K562 (cell line): Measurements from ENCODE around the gene SGTB.

Experiments used
- ARNT ChIP-seq, 2 experiments: fragments of 450-650 bp; IDR thresholded peaks; 2 replicates each; pipeline ENCODE4 v1.6.1; 2016; ENCODE audit warnings: mild to moderate bottlenecking in 1 of 2
- CBX1 ChIP-seq: sonication (generic); IDR thresholded peaks from 2 replicates; pipeline ENCODE4 v1.6.1; 2016; ENCODE audit warnings: antibody characterized with exemption, low read depth, mild to moderate bottlenecking
- CREB1 ChIP-seq, 2 experiments: sonication (generic) in 1 of 2; formaldehyde crosslinking in 1 of 2; IDR thresholded peaks; 2 replicates each; pipeline versions ENCODE4 v1.6.1 to v1.8.0; 2012 to 2022; ENCODE audit warnings: inconsistent platforms in 1 of 2, mild to moderate bottlenecking in 1 of 2, missing genetic modification reagents in 1 of 2, moderate library complexity in 1 of 2
- LEF1 ChIP-seq: fragments of 450-650 bp; IDR thresholded peaks from 2 replicates; pipeline ENCODE4 v1.6.1; 2016; ENCODE audit warnings: mild to moderate bottlenecking
- MYNN ChIP-seq, 2 experiments: sonication (generic); formaldehyde crosslinking in 1 of 2; IDR thresholded peaks; 2 replicates each; pipeline versions ENCODE4 v1.5.0 to v1.6.1; 2016 to 2020; ENCODE audit warnings: antibody characterized with exemption in 1 of 2, missing genetic modification reagents in 1 of 2
- NFE2L1 ChIP-seq: fragments of 450-650 bp; IDR thresholded peaks from 2 replicates; pipeline ENCODE4 v1.6.1; 2016; ENCODE audit warnings: missing genetic modification characterization, low read depth, mild to moderate bottlenecking, missing compliant biosample characterization, moderate library complexity, borderline replicate concordance
- SRSF1 ChIP-seq: fragments of 200-400 bp; formaldehyde crosslinking; IDR thresholded peaks from 2 replicates; pipeline ENCODE4 v1.6.1; 2017; ENCODE audit warnings: mild to moderate bottlenecking, low read depth, low read length, moderate library complexity
- TAF1 ChIP-seq: IDR thresholded peaks from 2 replicates; pipeline ENCODE4 v1.6.1; 2011; ENCODE audit warnings: mild to moderate bottlenecking, low read length, moderate library complexity; ENCODE audit not compliant: insufficient read depth, control insufficient read depth, severe bottlenecking; ENCODE audit errors: extremely low read depth
- ZNF75A ChIP-seq: fragments of 450-650 bp; formaldehyde crosslinking; IDR thresholded peaks from 2 replicates; pipeline ENCODE4 v1.4.0; 2020; ENCODE audit warnings: mild to moderate bottlenecking
- TF ChIP-seq, protein P1 (sequence below), 3 experiments: IDR thresholded peaks in 2 of 3; conservative IDR thresholded peaks in 1 of 3; 2 replicates each; pipeline ENCODE4 v1.5.1; 2011 to 2012; ENCODE audit warnings: low read length in 3 of 3, mild to moderate bottlenecking in 3 of 3, control low read depth in 2 of 3, improper control_type of control experiment in 1 of 3, inconsistent platforms in 1 of 3, low read depth in 1 of 3, mixed read lengths in 1 of 3, moderate library complexity in 1 of 3; ENCODE audit not compliant: insufficient read depth in 2 of 3
- TF ChIP-seq, protein P2 (sequence below): IDR thresholded peaks from 3 replicates; pipeline ENCODE4 v1.6.1; 2011; ENCODE audit warnings: borderline replicate concordance, mild to moderate bottlenecking; ENCODE audit not compliant: insufficient read length, insufficient read depth

DNA sequence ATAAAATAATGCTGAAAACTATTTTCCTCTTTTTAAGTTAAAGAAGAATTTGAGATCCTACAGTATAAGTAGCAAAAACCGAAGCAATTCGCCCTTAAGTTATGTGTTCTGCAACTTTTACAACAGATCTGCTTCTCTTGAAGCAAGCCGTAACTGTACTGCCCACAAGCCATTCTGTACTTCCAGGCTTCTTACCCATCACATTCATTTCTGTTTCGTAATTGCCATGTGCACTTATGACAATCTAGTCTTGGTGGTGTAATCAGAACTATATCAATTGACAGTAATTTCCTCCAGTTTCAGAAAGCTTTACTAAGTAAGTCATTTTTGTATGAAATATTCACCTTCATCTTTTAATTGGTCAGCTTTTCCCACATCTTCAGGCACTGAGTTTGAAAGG lies 13.8 kb downstream of the SGTB start:
- TF ChIP-seq ZNF75A (CRISPR knock-in tag) (no peak), NFE2L1 (no peak), TAF1 (no peak), SRSF1 (no peak), MYNN (IDR thresholded peaks at IDR 0.05) (no peak), MYNN (CRISPR knock-in tag; IDR thresholded peaks at IDR 0.05) (no peak), CBX1 (no peak), LEF1 (no peak), CREB1 (IDR thresholded peaks at IDR 0.05) (no peak), CREB1 (CRISPR knock-in tag; IDR thresholded peaks at IDR 0.05) (no peak), ARNT (IDR thresholded peaks at IDR 0.05) (no peak)
- TF ChIP-seq, protein P1, sequence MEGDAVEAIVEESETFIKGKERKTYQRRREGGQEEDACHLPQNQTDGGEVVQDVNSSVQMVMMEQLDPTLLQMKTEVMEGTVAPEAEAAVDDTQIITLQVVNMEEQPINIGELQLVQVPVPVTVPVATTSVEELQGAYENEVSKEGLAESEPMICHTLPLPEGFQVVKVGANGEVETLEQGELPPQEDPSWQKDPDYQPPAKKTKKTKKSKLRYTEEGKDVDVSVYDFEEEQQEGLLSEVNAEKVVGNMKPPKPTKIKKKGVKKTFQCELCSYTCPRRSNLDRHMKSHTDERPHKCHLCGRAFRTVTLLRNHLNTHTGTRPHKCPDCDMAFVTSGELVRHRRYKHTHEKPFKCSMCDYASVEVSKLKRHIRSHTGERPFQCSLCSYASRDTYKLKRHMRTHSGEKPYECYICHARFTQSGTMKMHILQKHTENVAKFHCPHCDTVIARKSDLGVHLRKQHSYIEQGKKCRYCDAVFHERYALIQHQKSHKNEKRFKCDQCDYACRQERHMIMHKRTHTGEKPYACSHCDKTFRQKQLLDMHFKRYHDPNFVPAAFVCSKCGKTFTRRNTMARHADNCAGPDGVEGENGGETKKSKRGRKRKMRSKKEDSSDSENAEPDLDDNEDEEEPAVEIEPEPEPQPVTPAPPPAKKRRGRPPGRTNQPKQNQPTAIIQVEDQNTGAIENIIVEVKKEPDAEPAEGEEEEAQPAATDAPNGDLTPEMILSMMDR (IDR thresholded peaks at IDR 0.05 in 2 of 3, conservative IDR thresholded peaks at IDR 0.05 in 1 of 3; ENCODE audit: insufficient read depth in 2 of 3, low read depth in 1 of 3, low read length in 3 of 3), result no peak
- TF ChIP-seq, protein P2, sequence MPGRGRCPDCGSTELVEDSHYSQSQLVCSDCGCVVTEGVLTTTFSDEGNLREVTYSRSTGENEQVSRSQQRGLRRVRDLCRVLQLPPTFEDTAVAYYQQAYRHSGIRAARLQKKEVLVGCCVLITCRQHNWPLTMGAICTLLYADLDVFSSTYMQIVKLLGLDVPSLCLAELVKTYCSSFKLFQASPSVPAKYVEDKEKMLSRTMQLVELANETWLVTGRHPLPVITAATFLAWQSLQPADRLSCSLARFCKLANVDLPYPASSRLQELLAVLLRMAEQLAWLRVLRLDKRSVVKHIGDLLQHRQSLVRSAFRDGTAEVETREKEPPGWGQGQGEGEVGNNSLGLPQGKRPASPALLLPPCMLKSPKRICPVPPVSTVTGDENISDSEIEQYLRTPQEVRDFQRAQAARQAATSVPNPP, result no peak
